ENCODE results near the gene ANKRD37. TPM values are rescaled to one million over a fixed set of nuclear protein-coding genes. Genes with fewer than 3 reads are reported as not detected.

ANKRD37 gene
- total and polyA plus RNA-seq, 4 donors, result 1.2 to 7.9 (median 3.4) TPM

GRCh38 chr4:185394568-185395237 lies 1.9 kb upstream of the ANKRD37 start:
- 77% methylated on average over 12 of the region's 12 CpGs for WGBS
- Histone ChIP-seq H3K4me1 (ENCODE audit: control insufficient read depth in 4 of 4, insufficient read depth in 4 of 4, low read length in 3 of 4) (peaks cover 0 to 11% (median 7%) of the 10 kb centered on the region in 4 donors), H3K27ac (ENCODE audit: low read depth in 1 of 2, low read length in 2 of 2) (peak overlapping the region; percentile 100), H3K27me3 (ENCODE audit: control insufficient read depth in 4 of 4, insufficient read depth in 4 of 4, low read length in 3 of 4) (no peaks in the 10 kb centered on the region), H3K9me3 (ENCODE audit: control insufficient read depth in 4 of 4, low read length in 3 of 4) (no peaks in the 10 kb centered on the region), H3K4me3 (ENCODE audit: low read depth in 1 of 3, low read length in 3 of 3) (peak overlapping the region; percentile 67 to 78 (median 75)), H3K36me3 (ENCODE audit: control insufficient read depth in 4 of 4, insufficient read depth in 3 of 4, low read depth in 1 of 4, low read length in 3 of 4) (peaks cover 0 to 14% (median 3%) of the 10 kb centered on the region in 4 donors), H3K9ac (ENCODE audit: low read depth in 1 of 2, low read length in 2 of 2) (peak overlapping the region; percentile 97 to 100)
- no peak for DNase-seq (ENCODE audit: low spot score)
- no peak for TF ChIP-seq EGR1 (IDR thresholded peaks at IDR 0.05; ENCODE audit: low read depth in 2 of 2)
- no peak for TF ChIP-seq RXRA (IDR thresholded peaks at IDR 0.05)
- TF ChIP-seq ZBTB33 (IDR thresholded peaks at IDR 0.05), result no peak
- no peak for TF ChIP-seq HNF4A (conservative IDR thresholded peaks at IDR 0.05)

- WGBS, result 8% methylated on average over 12 of the region's 12 CpGs
- DNase-seq (ENCODE audit: low spot score), result no peak
These were observed 1.2 kb upstream of the ANKRD37 start, which contains the start of gene LRP2BP for GRCh38 chr4:185395238-185395955. TSS of gene LRP2BP (minus strand) at chr4:185395924. CDS start at chr4:185378186, 17,738 bp downstream.

GRCh38 chr4:185395956-185396723 lies 501 bp upstream of the ANKRD37 start:
- Histone ChIP-seq H3K4me3 (ENCODE audit: low read depth in 1 of 3, low read length in 3 of 3) (peak overlapping the region; percentile 67 to 79 (median 75)), H3K27me3 (ENCODE audit: control insufficient read depth in 4 of 4, insufficient read depth in 4 of 4, low read length in 3 of 4) (no peaks in the 10 kb centered on the region), H3K36me3 (ENCODE audit: control insufficient read depth in 4 of 4, insufficient read depth in 3 of 4, low read depth in 1 of 4, low read length in 3 of 4) (peaks cover 0 to 25% (median 10%) of the 10 kb centered on the region in 4 donors), H3K9ac (ENCODE audit: low read depth in 1 of 2, low read length in 2 of 2) (peak overlapping the region; percentile 97 to 100), H3K4me1 (ENCODE audit: control insufficient read depth in 4 of 4, insufficient read depth in 4 of 4, low read length in 3 of 4) (peaks cover 0 to 11% (median 7%) of the 10 kb centered on the region in 4 donors), H3K9me3 (ENCODE audit: control insufficient read depth in 4 of 4, low read length in 3 of 4) (no peaks in the 10 kb centered on the region), H3K27ac (ENCODE audit: low read depth in 1 of 2, low read length in 2 of 2) (peak overlapping the region; percentile 100)
- DNase-seq (ENCODE audit: low spot score), result peak; percentile 97
- peak; percentile 20 for TF ChIP-seq TAF1 (conservative IDR thresholded peaks at IDR 0.05)
- peak; percentile 99 for TF ChIP-seq YY1 (IDR thresholded peaks at IDR 0.05)
- peak; percentile 70 for TF ChIP-seq MAX (IDR thresholded peaks at IDR 0.05)
- no peak for TF ChIP-seq FOXA2 (IDR thresholded peaks at IDR 0.05)
- TF ChIP-seq GABPA (IDR thresholded peaks at IDR 0.05 in 1 of 2, conservative IDR thresholded peaks at IDR 0.05 in 1 of 2), result peak; percentile 62 to 73
- peak in 1 of 2 donors; percentile 3 for TF ChIP-seq RAD21 (IDR thresholded peaks at IDR 0.05)
- peak; percentile 53 to 68 for TF ChIP-seq HNF4A (conservative IDR thresholded peaks at IDR 0.05)
- peak; percentile 98 for TF ChIP-seq REST (IDR thresholded peaks at IDR 0.05)
- TF ChIP-seq EGR1 (IDR thresholded peaks at IDR 0.05; ENCODE audit: low read depth in 2 of 2), result no peak
- TF ChIP-seq ZBTB33 (IDR thresholded peaks at IDR 0.05), result peak; percentile 2
- WGBS, result under 1% methylated on average over 98 of the region's 98 CpGs

More at GRCh38 chr4:185395238-185395955, 1.2 kb upstream of the ANKRD37 start, which contains the start of gene LRP2BP:
- H3K9me3 ChIP-seq (ENCODE audit: control insufficient read depth in 4 of 4, low read length in 3 of 4), result no peaks in the 10 kb centered on the region
- H3K4me3 ChIP-seq (ENCODE audit: low read depth in 1 of 3, low read length in 3 of 3), result peak within 1 kb of the TSS; percentile 67 to 79 (median 75)
- H3K27ac ChIP-seq (ENCODE audit: low read depth in 1 of 2, low read length in 2 of 2), result peak within 1 kb of the TSS; percentile 100
- peaks cover 0 to 11% (median 7%) of the 10 kb centered on the region in 4 donors for H3K4me1 ChIP-seq (ENCODE audit: control insufficient read depth in 4 of 4, insufficient read depth in 4 of 4, low read length in 3 of 4)
- no peaks in the 10 kb centered on the region for H3K27me3 ChIP-seq (ENCODE audit: control insufficient read depth in 4 of 4, insufficient read depth in 4 of 4, low read length in 3 of 4)
- peak within 1 kb of the TSS; percentile 97 to 100 for H3K9ac ChIP-seq (ENCODE audit: low read depth in 1 of 2, low read length in 2 of 2)
- peaks cover 0 to 20% (median 7%) of the 10 kb centered on the region in 4 donors for H3K36me3 ChIP-seq (ENCODE audit: control insufficient read depth in 4 of 4, insufficient read depth in 3 of 4, low read depth in 1 of 4, low read length in 3 of 4)
- TF ChIP-seq JUND (IDR thresholded peaks at IDR 0.05), result peak in 1 of 2 donors; percentile 0
- no peak for TF ChIP-seq SP1 (IDR thresholded peaks at IDR 0.05)
